Pericardium fibroblast (primary cell): ENCODE data around the gene FMNL1. TPM values are rescaled to one million over a fixed set of nuclear protein-coding genes. Genes with fewer than 3 reads are reported as not detected.

ENCODE experiments used
- total RNA-seq: library from RNA; depleted of rRNA; stranded (reverse); fragments of >200 nt; gene quantifications from 2 replicates; pipeline ENCODE4 v1.2.3, GENCODE V29; 2015

FMNL1 gene
- total RNA-seq: 1.2 and 3.3 TPM in 2 replicates

DNA sequence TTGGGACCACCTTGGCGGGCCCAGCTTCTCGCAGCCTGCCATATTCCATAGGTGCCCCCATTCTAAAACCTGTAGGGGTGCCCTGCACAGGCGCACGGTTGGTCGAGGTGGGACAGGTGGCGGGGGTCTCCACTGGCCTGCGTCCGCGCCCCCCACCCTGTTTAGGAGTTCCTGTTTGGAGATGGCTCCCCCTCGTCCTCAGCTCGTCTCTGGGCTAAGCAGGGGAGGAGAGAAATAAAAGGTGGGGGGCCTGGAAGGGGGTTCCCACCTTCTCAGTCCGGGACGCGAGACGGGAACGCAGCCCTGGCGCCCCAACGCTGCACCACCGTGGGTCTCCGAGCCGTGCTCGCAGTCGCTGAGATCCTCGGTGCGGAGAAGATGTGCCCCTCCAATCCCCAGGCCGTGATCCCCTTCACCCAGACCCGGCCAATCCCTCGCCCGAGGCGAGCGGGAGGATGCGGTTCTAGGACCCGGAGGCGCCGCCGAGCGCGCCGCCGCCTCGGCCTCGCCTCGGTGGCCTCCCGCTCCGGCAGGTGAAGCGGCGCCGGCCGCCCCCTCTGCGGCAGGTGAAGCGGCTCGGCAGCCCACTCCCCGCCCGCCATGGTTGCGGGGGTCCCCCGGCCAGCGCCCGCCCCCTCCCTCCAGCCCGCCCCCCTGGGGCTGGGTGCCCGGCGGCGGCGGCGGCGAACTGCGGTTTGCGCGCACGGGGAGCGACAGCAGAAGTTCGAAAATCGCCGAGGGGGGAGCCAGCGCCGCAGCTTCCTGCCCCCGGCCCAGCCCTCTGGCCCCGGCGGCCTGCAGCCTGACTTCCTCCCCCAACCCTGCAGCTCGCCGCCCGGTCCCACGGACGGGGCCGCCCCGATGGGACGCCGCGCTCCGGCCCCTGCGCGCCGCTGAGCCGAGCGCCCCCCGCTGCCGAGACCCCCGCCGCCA is at the start of gene FMNL1:
FMNL1 (plus strand) TSS at position 805 of the 933 bp plus-strand sequence. CDS start 240 bp downstream, outside the sequence.

DNA sequence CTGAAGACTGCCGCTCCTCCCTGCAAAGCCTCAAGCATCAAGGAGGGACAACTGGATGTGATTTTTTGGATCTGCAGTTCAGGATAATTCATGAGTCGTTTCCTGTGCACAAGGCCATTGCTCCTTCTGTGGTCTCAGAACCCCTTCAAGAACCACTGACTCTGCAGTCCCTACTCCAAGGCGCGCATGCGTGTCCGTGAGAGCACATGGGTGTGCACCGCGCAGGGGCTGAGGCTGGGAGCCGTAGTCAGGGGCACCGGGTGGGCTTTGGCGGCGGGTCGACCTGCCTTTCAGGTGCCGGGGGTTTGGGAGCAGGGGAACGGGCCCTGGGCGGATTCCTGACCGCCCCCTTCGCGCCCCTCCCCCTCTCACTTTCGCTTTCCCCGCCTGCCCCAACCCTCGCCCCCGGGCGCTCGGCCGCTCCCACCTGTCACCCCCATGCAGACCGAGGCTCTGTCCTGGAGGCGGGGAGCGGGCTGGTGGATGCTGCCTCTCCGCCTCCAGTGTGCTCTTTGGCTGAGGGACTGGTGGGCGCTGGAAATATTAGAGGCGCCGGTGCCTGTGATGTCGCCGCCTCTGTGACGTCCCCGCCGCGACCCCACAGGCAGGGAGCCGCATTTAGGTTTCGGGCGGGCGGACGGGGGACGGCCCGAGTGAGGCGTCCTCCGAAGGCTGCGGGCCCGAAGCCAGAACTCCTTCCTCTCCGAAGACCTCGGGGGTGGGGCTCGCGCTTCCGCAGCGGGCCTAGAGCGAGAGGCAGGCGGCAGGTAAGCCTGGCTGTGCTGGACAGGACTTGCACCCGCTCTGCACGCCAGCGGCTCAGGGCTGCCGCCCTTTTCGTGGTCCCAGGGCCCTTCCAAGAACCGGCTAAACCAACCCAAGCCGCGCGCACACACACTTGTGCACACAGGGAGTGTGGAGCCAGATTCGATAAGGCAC is 40.2 kb downstream of the FMNL1 start, which contains the start of gene SPATA32:
SPATA32 (minus strand) TSS at position 518 of the 939 bp plus-strand sequence; CDS start at position 440, 78 bp downstream.

Other genes starting within 250 kb of the FMNL1 start
- 49.6 and 50.6 TPM in 2 replicates for gene DCAKD, start 170.3 kb upstream of the FMNL1 start, total RNA-seq
- gene NMT1, start 160.6 kb upstream of the FMNL1 start, total RNA-seq: 80.3 and 89.4 TPM in 2 replicates
- gene PLCD3, start 89.4 kb upstream of the FMNL1 start, total RNA-seq: 77.5 and 133 TPM in 2 replicates
- 4.9 and 6.5 TPM in 2 replicates for gene ACBD4, start 86.2 kb upstream of the FMNL1 start, total RNA-seq
- 12.6 and 18.1 TPM in 2 replicates for gene HEXIM1, start 73.4 kb upstream of the FMNL1 start, total RNA-seq
- gene HEXIM2, start 60.0 kb upstream of the FMNL1 start, total RNA-seq: 1.9 and 7.3 TPM in 2 replicates
- gene SPATA32, start 40.2 kb downstream of the FMNL1 start, total RNA-seq: not detected in 2 replicates
- 4.3 and 4.6 TPM in 2 replicates for gene MAP3K14, start 95.1 kb downstream of the FMNL1 start, total RNA-seq
- 2.2 and 2.8 TPM in 2 replicates for gene ARHGAP27, start 211.0 kb downstream of the FMNL1 start, total RNA-seq